MM.1S (cell line): Measurements from ENCODE around the gene ATP2B2.
"Not testable (repeated sequence)": the region's sequence is repeated elsewhere in the genome, so short reads cannot be mapped to it uniquely, and the experiment has no call there.

Experiments used
- DNase-seq: peaks from one replicate; pipeline ENCODE4 v3.0.0-alpha.2; 2015
- H2AFZ ChIP-seq: fragments of 300-600 bp; sonication (generic); 2 replicates; pipeline ENCODE4 v1.6.0; 2016; ENCODE audit warnings: antibody characterized with exemption, low read length
- H3F3A ChIP-seq: fragments of 300-600 bp; sonication (generic); 2 replicates; pipeline ENCODE4 v1.6.1; 2016; ENCODE audit warnings: mild to moderate bottlenecking, antibody characterized with exemption, low read length, moderate library complexity, mixed read lengths; ENCODE audit not compliant: insufficient read depth
- H3K27ac ChIP-seq: fragments of 300-600 bp; sonication (generic); 2 replicates; pipeline ENCODE4 v1.5.1; 2016; ENCODE audit warnings: mild to moderate bottlenecking, low read length
- H3K27me3 ChIP-seq: fragments of 300-600 bp; sonication (generic); replicated peaks from 2 replicates; pipeline ENCODE4 v1.6.0; 2016; ENCODE audit warnings: low read length; ENCODE audit not compliant: insufficient read depth
- H3K36me3 ChIP-seq: fragments of 300-600 bp; sonication (generic); replicated peaks from 2 replicates; pipeline ENCODE4 v1.6.1; 2016; ENCODE audit warnings: mild to moderate bottlenecking, low read length, mixed read lengths; ENCODE audit not compliant: insufficient read depth
- H3K4me1 ChIP-seq: fragments of 300-600 bp; sonication (generic); 2 replicates; pipeline ENCODE4 v1.6.1; 2016; ENCODE audit warnings: low read length, mixed read lengths
- H3K4me2 ChIP-seq: fragments of 300-600 bp; sonication (generic); 2 replicates; pipeline ENCODE4 v1.6.0; 2016; ENCODE audit warnings: low read depth, low read length
- H3K4me3 ChIP-seq: fragments of 300-600 bp; sonication (generic); 2 replicates; pipeline ENCODE4 v1.5.1; 2016; ENCODE audit warnings: low read length, mixed read lengths
- H3K79me2 ChIP-seq: fragments of 300-600 bp; sonication (generic); 2 replicates; pipeline ENCODE4 v1.6.1; 2016; ENCODE audit warnings: mixed run types, low read length, mixed read lengths
- H3K9ac ChIP-seq: fragments of 300-600 bp; sonication (generic); 2 replicates; pipeline ENCODE4 v1.6.1; 2016; ENCODE audit warnings: low read length, mixed read lengths
- H3K9me2 ChIP-seq: fragments of 300-600 bp; sonication (generic); replicated peaks from 2 replicates; pipeline ENCODE4 v1.6.1; 2016; ENCODE audit warnings: mild to moderate bottlenecking, low read length, mixed read lengths; ENCODE audit not compliant: insufficient read depth
- H3K9me3 ChIP-seq: fragments of 300-600 bp; sonication (generic); replicated peaks from 2 replicates; pipeline ENCODE4 v1.6.1; 2016; ENCODE audit warnings: mild to moderate bottlenecking, low read length, mixed read lengths; ENCODE audit not compliant: insufficient read depth
- H4K20me1 ChIP-seq: fragments of 300-600 bp; sonication (generic); 2 replicates; pipeline ENCODE4 v1.6.1; 2016; ENCODE audit warnings: mild to moderate bottlenecking, low read length, moderate library complexity, mixed read lengths; ENCODE audit not compliant: insufficient read depth
- CTCF ChIP-seq: fragments of 300-600 bp; sonication (generic); IDR thresholded peaks from 2 replicates; pipeline ENCODE4 v1.5.1; 2016; ENCODE audit warnings: antibody characterized with exemption, low read length, mixed read lengths
- EZH2 ChIP-seq: fragments of 300-600 bp; sonication (generic); optimal IDR thresholded peaks from 2 replicates; pipeline ENCODE3; 2017; ENCODE audit warnings: low read depth, mild to moderate bottlenecking, antibody characterized with exemption, low read length, mixed read lengths
- EZH2phosphoT487 ChIP-seq: fragments of 300-600 bp; sonication (generic); IDR thresholded peaks from 2 replicates; pipeline ENCODE4 v1.6.1; 2018; ENCODE audit warnings: antibody characterized with exemption, low read length

The ATP2B2 gene

GRCh38 chr3:10546820-10547263 is 41.5 kb upstream of the ATP2B2 start:
- H3K9ac ChIP-seq, result no peak overlapping the region
- H3K4me1 ChIP-seq, result no peaks in the 10 kb centered on the region
- no peak overlapping the region for H3K27ac ChIP-seq
- H3F3A ChIP-seq, result no peaks in the 10 kb centered on the region
- no peaks in the 10 kb centered on the region for H4K20me1 ChIP-seq
- 0 out of 2 replicates have a peak, but pooled peaks cover 3% of the 10 kb centered on the region for H3K9me3 ChIP-seq
- H3K4me3 ChIP-seq, result no peak overlapping the region
- H3K79me2 ChIP-seq, result no peaks in the 10 kb centered on the region
- DNase-seq, result no peak
- H3K9me2 ChIP-seq, result no peaks in the 10 kb centered on the region
- H3K36me3 ChIP-seq, result no peaks in the 10 kb centered on the region
- peaks cover 40% of the 10 kb centered on the region; the same call in 1 of the 2 replicates for H3K27me3 ChIP-seq
- no peak overlapping the region for H2AFZ ChIP-seq
- TF ChIP-seq CTCF (no peak), EZH2 (no peak), EZH2phosphoT487 (no peak)
- no peak overlapping the region for H3K4me2 ChIP-seq

- no peaks in the 10 kb centered on the region for H3K36me3 ChIP-seq
- no peaks in the 10 kb centered on the region for H3K79me2 ChIP-seq
- H2AFZ ChIP-seq, result no peak overlapping the region
- H4K20me1 ChIP-seq, result no peaks in the 10 kb centered on the region
- no peak overlapping the region for H3K4me3 ChIP-seq
- peaks cover 40% of the 10 kb centered on the region; the same call in 1 of the 2 replicates for H3K27me3 ChIP-seq
- TF ChIP-seq CTCF, result no peak
- TF ChIP-seq EZH2, result no peak
- TF ChIP-seq EZH2phosphoT487, result no peak
- H3K9ac ChIP-seq, result no peak overlapping the region
- no peaks in the 10 kb centered on the region for H3K4me1 ChIP-seq
- no peaks in the 10 kb centered on the region for H3K9me2 ChIP-seq
- H3K9me3 ChIP-seq, result 0 out of 2 replicates have a peak, but pooled peaks cover 3% of the 10 kb centered on the region
- H3K4me2 ChIP-seq, result no peak overlapping the region
- no peak overlapping the region for H3K27ac ChIP-seq
- no peaks in the 10 kb centered on the region for H3F3A ChIP-seq
- no peak for DNase-seq
These were observed 40.8 kb upstream of the ATP2B2 start for GRCh38 chr3:10546181-10546624.

GRCh38 chr3:10542518-10542917 is 37.1 kb upstream of the ATP2B2 start:
- Histone ChIP-seq H3K4me1 (no peaks in the 10 kb centered on the region), H3K79me2 (no peaks in the 10 kb centered on the region), H3K9me3 (0 out of 2 replicates have a peak, but pooled peaks cover 3% of the 10 kb centered on the region), H3K4me3 (no peak overlapping the region), H3K27me3 (peaks cover 9% of the 10 kb centered on the region; the same call in 1 of the 2 replicates), H3K9ac (no peak overlapping the region), H3K4me2 (no peak overlapping the region), H3K9me2 (no peaks in the 10 kb centered on the region), H2AFZ (no peak overlapping the region), H3K27ac (no peak overlapping the region), H3K36me3 (no peaks in the 10 kb centered on the region), H4K20me1 (no peaks in the 10 kb centered on the region), H3F3A (no peaks in the 10 kb centered on the region)
- TF ChIP-seq CTCF (no peak), EZH2phosphoT487 (no peak), EZH2 (no peak)
- no peak for DNase-seq

GRCh38 chr3:10540347-10540746 is 35.0 kb upstream of the ATP2B2 start:
- H3K9me2 ChIP-seq, H3K79me2 ChIP-seq, H3K4me3 ChIP-seq, H3K9me3 ChIP-seq, H3F3A ChIP-seq, H3K4me1 ChIP-seq, H3K4me2 ChIP-seq, H3K27ac ChIP-seq, H3K9ac ChIP-seq, DNase-seq, H4K20me1 ChIP-seq, H3K36me3 ChIP-seq, H2AFZ ChIP-seq: not testable (repeated sequence)
- H3K27me3 ChIP-seq, result peaks cover 15% of the 10 kb centered on the region; the same call in 1 of the 2 replicates
